Stimulated activated naive B cell treated with anti-CD40 and anti-IgM and Interleukin-4, amounts not matched to agents 10 μg/mL and 1 μg/mL and 100 μg/mL, for 72 hours (primary cell): ENCODE data around the gene FAM120B.

ENCODE experiments used
- ATAC-seq, 2 donors: fragments of 150-1000 bp; cut with Tn5 transposase; replicated peaks; 2 replicates each; pipeline ENCODE4 v1.10.0; 2021; ENCODE audit warnings: moderate library complexity in 1 of 2
- DNase-seq: peaks from one replicate; pipeline ENCODE4 v3.0.0; 2021
- H3K27ac Mint-ChIP-seq: one replicate; pipeline ENCODE4 v1.8.0; 2022; ENCODE audit warnings: mild to moderate bottlenecking, mixed read lengths
- H3K27me3 Mint-ChIP-seq, 2 donors: one replicate each; pipeline ENCODE4 v1.8.0; 2022; ENCODE audit warnings: mixed read lengths in 2 of 2
- H3K36me3 Mint-ChIP-seq, 2 donors: one replicate each; pipeline ENCODE4 v1.8.0; 2022; ENCODE audit warnings: mixed read lengths in 2 of 2, mild to moderate bottlenecking in 1 of 2
- H3K4me1 Mint-ChIP-seq, 2 donors: one replicate each; pipeline ENCODE4 v1.8.0; 2022; ENCODE audit warnings: mixed read lengths in 2 of 2, mild to moderate bottlenecking in 1 of 2
- H3K4me3 Mint-ChIP-seq, 2 donors: one replicate each; pipeline ENCODE4 v1.8.0; 2022; ENCODE audit warnings: mild to moderate bottlenecking in 2 of 2, mixed read lengths in 2 of 2, moderate library complexity in 1 of 2
- H3K9me3 Mint-ChIP-seq, 2 donors: one replicate each; pipeline ENCODE4 v1.8.0; 2022; ENCODE audit warnings: mixed read lengths in 2 of 2, mild to moderate bottlenecking in 1 of 2

Gene FAM120B

GRCh38 chr6:170294298-170294730, 12.2 kb upstream of the FAM120B start:
- DNase-seq, result no peak
- peaks cover 27 to 62% of the 10 kb centered on the region in 2 donors for H3K4me1 Mint-ChIP-seq
- ATAC-seq, result no peak
- no peaks in the 10 kb centered on the region for H3K9me3 Mint-ChIP-seq
- H3K36me3 Mint-ChIP-seq, result peaks cover 0 to 4% of the 10 kb centered on the region in 2 donors
- no peak overlapping the region for H3K4me3 Mint-ChIP-seq
- peaks cover 44 to 78% of the 10 kb centered on the region in 2 donors for H3K27me3 Mint-ChIP-seq
- H3K27ac Mint-ChIP-seq, result no peak overlapping the region

DNA sequence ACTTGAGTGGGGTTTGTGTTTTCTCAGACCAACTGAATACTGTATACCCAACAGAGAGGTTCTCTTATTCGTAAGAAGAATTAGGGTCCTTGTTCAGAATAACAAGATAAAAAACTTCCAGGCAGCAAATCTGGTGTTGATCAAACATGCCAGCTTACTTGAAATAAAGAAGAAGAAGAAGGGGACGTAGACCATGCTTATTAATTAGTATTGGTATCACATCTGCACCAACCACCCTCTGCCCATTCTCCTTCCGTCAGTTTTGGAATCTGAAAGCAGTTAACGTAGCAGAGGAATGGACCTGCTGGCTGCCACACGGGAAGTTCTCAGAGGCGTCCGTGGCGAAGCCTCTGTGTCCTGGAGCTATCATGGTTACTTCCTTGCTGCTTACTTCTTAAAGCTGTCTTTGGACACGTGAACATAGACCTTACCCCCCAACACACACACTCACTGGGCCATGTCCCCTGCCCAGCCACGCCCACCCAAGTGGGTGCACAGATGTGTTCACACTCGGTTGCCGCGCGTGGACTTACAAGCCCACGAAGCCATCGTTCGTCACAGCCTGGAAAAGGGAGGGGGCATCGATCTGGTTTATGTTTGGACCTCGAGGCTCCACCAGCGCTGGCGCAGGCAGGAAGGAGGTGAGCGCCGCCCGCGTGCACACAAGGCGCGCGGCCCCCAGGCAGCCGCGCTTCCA, 11.6 kb upstream of the FAM120B start:
- ATAC-seq (no peak), DNase-seq (no peak)
- peaks cover 1 to 4% of the 10 kb centered on the region in 2 donors for H3K36me3 Mint-ChIP-seq
- H3K4me1 Mint-ChIP-seq, result peaks cover 27 to 60% of the 10 kb centered on the region in 2 donors
- H3K27me3 Mint-ChIP-seq, result peaks cover 51 to 81% of the 10 kb centered on the region in 2 donors
- H3K27ac Mint-ChIP-seq, result no peak overlapping the region
- peak overlapping the region; percentile 55 to 86 for H3K4me3 Mint-ChIP-seq
- H3K9me3 Mint-ChIP-seq, result no peaks in the 10 kb centered on the region

DNA sequence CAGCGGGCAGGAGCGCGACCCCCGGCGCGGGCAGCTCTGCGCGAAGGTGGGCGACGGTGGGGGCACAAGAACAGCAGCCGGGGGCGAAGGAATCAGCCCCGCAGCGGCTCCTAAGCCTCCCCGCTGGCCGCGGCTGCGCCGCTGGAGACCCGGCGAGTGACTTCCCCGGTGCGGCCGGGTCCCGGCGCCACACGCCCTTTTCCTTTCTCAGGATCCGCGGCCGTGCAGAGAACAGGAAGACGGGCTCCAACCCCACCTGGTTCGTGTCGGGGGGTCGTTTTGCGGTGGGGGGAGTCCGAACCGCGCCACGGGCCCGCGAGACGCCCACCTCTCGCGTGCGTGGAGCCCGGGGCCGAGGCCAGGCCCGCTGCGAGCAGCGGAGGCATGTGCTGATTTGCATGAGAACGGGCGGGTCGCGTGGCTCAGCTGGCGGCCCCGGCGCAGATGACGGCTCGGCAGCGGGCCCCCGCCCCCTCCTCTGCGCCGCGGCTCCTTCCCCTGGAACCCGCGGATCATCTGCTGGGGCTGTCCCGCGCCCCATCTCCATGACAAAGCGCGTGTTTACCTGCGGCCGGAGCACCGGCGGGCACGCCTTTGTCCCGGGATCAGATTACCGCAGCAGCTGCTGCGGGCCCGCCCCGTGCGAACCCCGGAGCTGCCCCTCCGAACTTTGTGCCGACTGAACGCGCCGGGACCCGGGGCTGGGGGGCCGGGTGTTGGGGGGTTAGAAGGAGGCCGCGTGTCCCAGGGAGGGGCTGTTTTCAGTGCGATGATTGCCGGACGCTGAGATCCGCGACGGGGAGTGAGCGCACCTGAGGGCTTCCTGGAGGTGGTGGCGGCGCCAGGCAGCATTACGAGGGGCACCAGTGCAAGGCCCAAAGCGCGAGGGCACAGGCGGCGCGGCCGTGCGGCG, 10.8 kb upstream of the FAM120B start:
- H3K9me3 Mint-ChIP-seq, result no peaks in the 10 kb centered on the region
- H3K4me1 Mint-ChIP-seq, result peaks cover 27 to 55% of the 10 kb centered on the region in 2 donors
- H3K27ac Mint-ChIP-seq, result peak overlapping the region; percentile 94
- H3K27me3 Mint-ChIP-seq, result peaks cover 58 to 85% of the 10 kb centered on the region in 2 donors
- ATAC-seq (peak; percentile 43 to 53), DNase-seq (peak; percentile 40)
- peaks cover 0 to 4% of the 10 kb centered on the region in 2 donors for H3K36me3 Mint-ChIP-seq
- peak overlapping the region; percentile 85 to 86 for H3K4me3 Mint-ChIP-seq

DNA sequence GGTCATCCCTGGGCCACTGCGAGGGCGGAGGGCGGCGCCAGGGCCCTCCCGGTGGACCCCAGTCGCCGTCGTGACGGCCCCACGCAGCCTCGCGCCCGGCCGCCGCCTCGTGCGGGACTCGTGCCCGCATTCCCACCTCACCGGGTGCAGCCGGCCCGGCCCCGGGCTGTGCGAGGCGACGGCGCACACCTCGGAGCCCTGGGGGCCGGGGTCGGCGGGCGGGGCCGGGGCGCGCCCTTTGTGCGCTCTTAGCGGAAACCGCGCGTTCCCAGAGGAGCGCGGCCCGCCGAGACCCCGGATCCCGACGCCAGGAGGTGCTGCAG, 10.2 kb upstream of the FAM120B start:
- H3K9me3 Mint-ChIP-seq, result no peaks in the 10 kb centered on the region

DNA sequence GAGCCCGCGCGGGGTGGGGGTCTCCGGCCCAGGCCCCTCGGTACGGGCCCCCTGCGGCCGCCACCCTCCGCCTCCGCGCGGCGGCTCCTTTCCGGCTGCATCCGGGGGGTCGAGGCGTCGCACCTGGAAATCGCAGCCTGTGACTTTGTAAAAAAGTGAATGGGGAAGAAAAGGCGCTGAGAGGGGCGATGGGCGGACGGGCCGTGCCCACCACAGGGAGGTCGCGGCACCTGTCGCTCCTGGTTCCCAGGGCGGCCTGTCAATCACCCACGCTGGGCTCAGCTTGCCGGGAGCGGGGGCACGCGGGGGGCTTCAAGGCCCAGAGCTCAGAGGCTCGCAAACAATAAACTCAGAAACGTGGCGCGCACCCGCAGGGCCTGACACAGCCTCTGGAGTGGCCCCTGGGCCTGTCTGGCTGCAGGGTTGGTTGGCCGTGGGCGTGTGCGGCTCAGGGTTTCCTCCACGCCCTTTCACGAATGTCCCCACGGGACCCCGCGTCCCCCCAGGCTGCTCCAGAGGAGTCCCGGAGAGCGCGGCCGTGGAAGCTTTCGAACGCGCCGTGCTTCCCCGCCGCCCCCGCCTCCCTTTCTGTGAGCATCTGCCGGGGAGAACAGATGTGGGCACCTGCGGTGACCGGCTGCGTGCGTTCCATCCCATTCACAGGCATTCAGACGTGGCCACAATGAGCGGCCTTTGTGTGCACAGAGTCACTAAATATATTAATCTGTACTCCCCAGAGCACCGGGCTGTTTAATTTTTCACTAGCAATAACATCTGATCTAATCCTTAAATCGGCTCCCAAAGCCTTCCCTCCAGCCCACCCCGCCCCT, 9.6 kb upstream of the FAM120B start:
- no peak overlapping the region for H3K27ac Mint-ChIP-seq
- H3K27me3 Mint-ChIP-seq, result peaks cover 61 to 91% of the 10 kb centered on the region in 2 donors
- peak overlapping the region in 1 of 2 donors; percentile 56 for H3K4me3 Mint-ChIP-seq
- peak; percentile 35 to 38 for ATAC-seq
- DNase-seq, result no peak
- peaks cover 3 to 5% of the 10 kb centered on the region in 2 donors for H3K9me3 Mint-ChIP-seq
- H3K36me3 Mint-ChIP-seq, result peaks cover 0 to 10% of the 10 kb centered on the region in 2 donors
- peaks cover 23 to 50% of the 10 kb centered on the region in 2 donors for H3K4me1 Mint-ChIP-seq

More for the DNA sequence above, 10.2 kb upstream of the FAM120B start:
- peaks cover 0 to 4% of the 10 kb centered on the region in 2 donors for H3K36me3 Mint-ChIP-seq
- H3K27ac Mint-ChIP-seq, result no peak overlapping the region
- no peak overlapping the region for H3K4me3 Mint-ChIP-seq
- no peak for DNase-seq
- no peak for ATAC-seq
- peaks cover 27 to 55% of the 10 kb centered on the region in 2 donors for H3K4me1 Mint-ChIP-seq
- H3K27me3 Mint-ChIP-seq, result peaks cover 59 to 90% of the 10 kb centered on the region in 2 donors

DNA sequence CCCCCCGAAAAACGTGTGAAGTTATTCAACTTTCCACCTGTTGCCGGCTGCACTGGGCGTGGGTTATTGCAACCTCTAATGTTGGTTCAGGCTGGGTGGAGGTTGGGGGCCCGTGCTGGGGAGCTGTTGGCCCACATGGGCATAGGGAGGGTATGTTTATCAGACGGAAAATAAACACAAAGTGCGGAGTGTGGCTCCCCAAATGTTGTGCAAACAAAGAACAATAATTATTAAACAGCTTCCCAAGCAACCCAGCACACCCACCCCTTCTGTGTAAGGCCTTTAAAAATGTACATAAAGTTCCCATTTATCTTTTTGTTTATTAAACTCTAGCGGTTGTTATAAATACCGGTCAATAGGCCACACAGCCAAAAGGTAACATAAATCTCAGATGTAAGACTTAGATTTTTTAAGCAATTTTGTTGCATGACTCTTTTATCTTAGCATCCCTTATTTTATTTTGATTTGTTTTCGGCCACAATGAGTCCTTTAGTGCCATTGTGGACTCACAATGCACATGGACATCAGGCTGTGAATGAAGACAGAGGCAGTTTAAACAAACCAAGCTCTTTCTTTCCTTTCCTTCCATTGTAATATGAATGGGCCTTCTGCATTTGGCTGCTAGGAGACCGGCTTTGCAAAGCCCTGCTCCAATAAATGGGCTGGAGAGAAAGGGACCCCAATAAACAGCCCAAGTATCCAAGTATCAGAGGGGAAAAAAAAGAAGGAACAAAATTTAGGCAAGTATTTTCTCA, 8.8 kb upstream of the FAM120B start:
- no peak overlapping the region for H3K27ac Mint-ChIP-seq
- H3K27me3 Mint-ChIP-seq, result peaks cover 58 to 91% of the 10 kb centered on the region in 2 donors
- peaks cover 0 to 10% of the 10 kb centered on the region in 2 donors for H3K36me3 Mint-ChIP-seq
- H3K9me3 Mint-ChIP-seq, result peaks cover 3 to 5% of the 10 kb centered on the region in 2 donors
- peaks cover 16 to 42% of the 10 kb centered on the region in 2 donors for H3K4me1 Mint-ChIP-seq
- ATAC-seq (no peak), DNase-seq (no peak)
- H3K4me3 Mint-ChIP-seq, result no peak overlapping the region

DNA sequence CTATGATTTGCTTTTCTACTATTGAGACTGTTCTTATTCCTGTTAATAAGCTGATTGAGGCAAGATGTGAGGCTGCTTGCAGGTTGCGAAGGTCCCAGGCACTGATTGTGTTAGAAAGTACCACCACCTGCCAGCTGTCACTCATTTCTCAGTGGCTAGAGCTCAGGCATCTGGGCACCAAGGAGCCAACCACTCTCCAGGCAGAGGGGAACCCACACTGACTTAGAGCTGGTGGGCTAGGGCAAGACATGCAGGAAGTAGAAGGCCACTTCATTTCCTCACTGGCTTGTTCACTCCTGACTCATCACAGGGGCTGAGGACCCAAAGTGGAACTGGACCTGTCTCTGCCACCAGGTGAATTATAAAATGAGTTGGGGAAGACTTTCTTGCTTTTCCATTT, 7.9 kb upstream of the FAM120B start:
- DNase-seq (no peak), ATAC-seq (no peak)
- H3K36me3 Mint-ChIP-seq, result peaks cover 0 to 10% of the 10 kb centered on the region in 2 donors
- H3K4me1 Mint-ChIP-seq, result peaks cover 8 to 33% of the 10 kb centered on the region in 2 donors
- H3K9me3 Mint-ChIP-seq, result peaks cover 3 to 5% of the 10 kb centered on the region in 2 donors
- H3K27ac Mint-ChIP-seq, result no peak overlapping the region
- H3K27me3 Mint-ChIP-seq, result peaks cover 48 to 88% of the 10 kb centered on the region in 2 donors
- no peak overlapping the region for H3K4me3 Mint-ChIP-seq

- Mint-ChIP-seq H3K4me3 (no peak overlapping the region), H3K36me3 (peaks cover 0 to 10% of the 10 kb centered on the region in 2 donors), H3K27ac (no peak overlapping the region), H3K9me3 (peaks cover 3 to 5% of the 10 kb centered on the region in 2 donors), H3K27me3 (peaks cover 40 to 63% of the 10 kb centered on the region in 2 donors), H3K4me1 (peaks cover 6 to 15% of the 10 kb centered on the region in 2 donors)
- no peak for DNase-seq
- ATAC-seq, result no peak
Observed at GRCh38 chr6:170301184-170301583, 5.4 kb upstream of the FAM120B start.

GRCh38 chr6:170305805-170306323, 694 bp upstream of the FAM120B start:
- ATAC-seq (peak; percentile 17 to 18), DNase-seq (no peak)
- Mint-ChIP-seq H3K4me3 (peak overlapping the region; percentile 88 to 94), H3K9me3 (peaks cover 3 to 5% of the 10 kb centered on the region in 2 donors), H3K27ac (no peak overlapping the region), H3K36me3 (peaks cover 8 to 26% of the 10 kb centered on the region in 2 donors), H3K4me1 (peaks cover 28 to 35% of the 10 kb centered on the region in 2 donors), H3K27me3 (peaks cover 17 to 25% of the 10 kb centered on the region in 2 donors)

DNA sequence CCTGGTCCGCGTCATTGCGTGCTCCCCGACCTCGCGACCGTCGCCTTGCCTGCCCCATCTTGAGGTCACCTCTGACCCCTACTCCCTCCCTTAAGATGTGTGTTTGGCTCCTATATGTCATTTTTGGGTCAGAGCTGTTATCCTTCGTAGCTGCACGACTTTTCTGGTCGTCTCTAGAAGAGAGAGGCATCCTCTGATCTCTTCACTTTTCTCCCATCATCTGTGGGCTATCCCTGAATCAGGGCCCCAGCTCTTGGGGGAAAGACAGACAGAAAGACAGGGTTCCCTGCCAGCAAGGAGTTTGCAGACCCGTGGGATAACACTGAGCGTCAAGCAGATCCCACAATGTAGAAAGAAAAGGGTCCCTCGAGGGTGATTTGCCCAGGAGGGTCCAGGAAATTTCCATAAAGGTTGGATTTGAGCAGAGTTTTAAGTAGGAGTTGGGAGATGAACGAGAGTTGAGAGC, 555 bp downstream of the FAM120B start:
- Mint-ChIP-seq H3K27me3 (peaks cover 10 to 13% of the 10 kb centered on the region in 2 donors), H3K4me3 (peak overlapping the region; percentile 88 to 94), H3K36me3 (peaks cover 10 to 26% of the 10 kb centered on the region in 2 donors), H3K9me3 (no peaks in the 10 kb centered on the region), H3K4me1 (peaks cover 35 to 44% of the 10 kb centered on the region in 2 donors), H3K27ac (peak overlapping the region; percentile 97)
- DNase-seq, result no peak
- no peak for ATAC-seq

DNA sequence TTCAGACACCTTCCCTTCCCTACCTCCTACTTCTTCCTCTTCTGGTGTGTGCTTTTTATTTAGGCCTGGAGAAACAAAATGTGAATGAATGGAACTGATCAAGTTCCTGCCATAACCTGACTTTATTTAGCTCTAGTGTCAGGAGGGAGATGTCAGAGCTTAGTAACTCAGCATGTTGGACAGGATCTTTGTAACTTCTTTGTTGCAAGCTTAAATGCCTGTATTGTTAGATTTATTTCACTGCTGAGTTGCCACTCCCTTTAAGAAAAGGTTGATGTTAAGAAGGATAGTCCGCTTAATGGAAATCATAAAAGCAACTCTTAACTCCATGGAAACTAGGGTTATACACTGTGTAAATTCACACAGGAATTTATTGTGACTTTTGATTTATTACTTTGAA, 2.2 kb downstream of the FAM120B start:
- Mint-ChIP-seq H3K27me3 (peaks cover 0 to 5% of the 10 kb centered on the region in 2 donors), H3K36me3 (peaks cover 10 to 30% of the 10 kb centered on the region in 2 donors), H3K9me3 (no peaks in the 10 kb centered on the region), H3K27ac (no peak overlapping the region), H3K4me3 (peak overlapping the region in 1 of 2 donors; percentile 54), H3K4me1 (peaks cover 41 to 57% of the 10 kb centered on the region in 2 donors)
- ATAC-seq, result no peak
- no peak for DNase-seq

DNA sequence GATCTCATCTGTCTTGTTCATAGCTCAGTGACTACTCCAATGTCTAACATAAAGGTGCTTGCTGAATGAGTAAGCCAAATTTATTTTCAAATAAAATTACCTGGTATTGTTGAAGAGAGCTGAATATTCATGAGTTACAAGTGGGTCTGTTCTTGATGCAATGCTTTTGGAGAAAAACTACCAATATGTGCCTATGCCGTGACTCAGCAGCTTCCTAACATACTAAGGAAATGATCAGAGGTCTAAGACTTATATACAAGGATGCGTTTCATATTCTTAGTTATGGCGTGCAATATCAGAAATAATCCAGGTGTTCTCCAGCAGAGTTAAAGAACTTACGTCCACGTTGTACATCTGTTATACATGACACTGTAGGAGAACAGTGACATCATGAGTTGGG, 5.1 kb downstream of the FAM120B start:
- peaks cover 36 to 65% of the 10 kb centered on the region in 2 donors for H3K4me1 Mint-ChIP-seq
- no peak for ATAC-seq

DNA sequence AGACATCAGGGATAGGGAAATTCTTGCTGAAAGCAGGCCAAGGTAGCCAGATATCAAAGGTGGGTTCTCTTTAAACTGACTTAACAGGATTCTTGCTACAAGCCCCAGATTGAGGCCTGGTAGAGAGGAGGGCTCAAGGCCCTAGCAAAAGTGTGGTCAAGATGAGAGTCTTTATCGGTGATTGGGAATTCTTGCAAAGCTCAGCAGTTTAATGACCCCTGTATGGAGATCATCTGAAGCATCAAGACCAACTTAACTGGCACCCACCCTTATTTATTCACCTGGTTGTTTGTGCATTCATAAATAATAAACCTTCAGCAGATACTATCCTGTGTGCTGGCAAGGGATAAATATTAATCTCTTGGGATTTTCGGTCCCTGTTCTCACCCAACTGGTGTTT, 6.3 kb downstream of the FAM120B start:
- no peaks in the 10 kb centered on the region for H3K27me3 Mint-ChIP-seq
- no peak overlapping the region for H3K4me3 Mint-ChIP-seq
- ATAC-seq, result no peak
- peaks cover 29 to 59% of the 10 kb centered on the region in 2 donors for H3K4me1 Mint-ChIP-seq
- no peak overlapping the region for H3K27ac Mint-ChIP-seq
- DNase-seq, result no peak
- H3K9me3 Mint-ChIP-seq, result no peaks in the 10 kb centered on the region
- H3K36me3 Mint-ChIP-seq, result peaks cover 12 to 38% of the 10 kb centered on the region in 2 donors

More for the DNA sequence above, 5.1 kb downstream of the FAM120B start:
- H3K36me3 Mint-ChIP-seq, result peaks cover 10 to 37% of the 10 kb centered on the region in 2 donors
- H3K27ac Mint-ChIP-seq, result no peak overlapping the region
- H3K27me3 Mint-ChIP-seq, result no peaks in the 10 kb centered on the region
- no peak overlapping the region for H3K4me3 Mint-ChIP-seq
- no peaks in the 10 kb centered on the region for H3K9me3 Mint-ChIP-seq
- DNase-seq, result no peak
